Common myeloid progenitor, CD34-positive (primary cell): ENCODE results near the gene VTI1B.

Experiments
- CTCF ChIA-PET: fragments of 350-600 bp; sonication (Branson Sonifier 250); formaldehyde crosslinking; loops from one replicate; lab custom pipeline; 2021; ENCODE audit warnings: antibody characterized with exemption; lab: Charles Lee
- POLR2A ChIA-PET: fragments of 350-600 bp; sonication (Branson Sonifier 250); formaldehyde crosslinking; loops from one replicate; lab custom pipeline; 2021; ENCODE audit warnings: antibody characterized with exemption; lab: Charles Lee
- DNase-seq, 3 donors: peaks; one replicate each; pipeline versions ENCODE4 v3.0.0 to v3.0.0-alpha.2; 2013
- H3K27ac ChIP-seq, 2 experiments: 1 replicate in 1 of 2; 2 replicates in 1 of 2; pipeline ENCODE4 v1.7.0; 2013; ENCODE audit warnings: inconsistent platforms in 2 of 2, low read length in 2 of 2, mild to moderate bottlenecking in 2 of 2, low read depth in 1 of 2, moderate library complexity in 1 of 2; ENCODE audit not compliant: severe bottlenecking in 2 of 2, insufficient read depth in 1 of 2, poor library complexity in 1 of 2
- H3K27me3 ChIP-seq, 5 experiments: replicated peaks in 2 of 5; 1 replicate in 3 of 5; 2 replicates in 2 of 5; pipeline versions ENCODE4 v1.6.1 to v1.7.0; 2013; ENCODE audit warnings: low read length in 4 of 5, mild to moderate bottlenecking in 2 of 5, moderate library complexity in 2 of 5, inconsistent platforms in 1 of 5; ENCODE audit not compliant: insufficient read depth in 5 of 5, control insufficient read depth in 4 of 5
- H3K36me3 ChIP-seq, 4 experiments: 1 replicate in 2 of 4; 2 replicates in 2 of 4; pipeline versions ENCODE4 v1.6.1 to v1.7.0; 2013; ENCODE audit warnings: low read length in 3 of 4, control low read depth in 1 of 4, mild to moderate bottlenecking in 1 of 4; ENCODE audit not compliant: control insufficient read depth in 4 of 4, insufficient read depth in 4 of 4
- H3K4me1 ChIP-seq, 4 experiments: 1 replicate in 3 of 4; 2 replicates in 1 of 4; pipeline versions ENCODE4 v1.6.1 to v1.7.1; 2013; ENCODE audit warnings: low read length in 3 of 4, mild to moderate bottlenecking in 3 of 4, control low read depth in 1 of 4, inconsistent platforms in 1 of 4, moderate library complexity in 1 of 4; ENCODE audit not compliant: control insufficient read depth in 4 of 4, insufficient read depth in 4 of 4; ENCODE audit errors: control extremely low read depth in 1 of 4
- H3K4me3 ChIP-seq, 7 experiments: 1 replicate in 4 of 7; 2 replicates in 3 of 7; pipeline versions ENCODE4 v1.5.1 to v1.7.0; 2013; ENCODE audit warnings: mild to moderate bottlenecking in 7 of 7, low read length in 6 of 7, moderate library complexity in 6 of 7, inconsistent platforms in 2 of 7, low read depth in 2 of 7, control low read depth in 1 of 7; ENCODE audit not compliant: insufficient read depth in 4 of 7, control insufficient read depth in 1 of 7; ENCODE audit errors: extremely low read depth in 1 of 7
- H3K9me3 ChIP-seq, 5 experiments: 1 replicate in 4 of 5; 2 replicates in 1 of 5; pipeline versions ENCODE4 v1.6.1 to v1.7.1; 2013; ENCODE audit warnings: low read length in 4 of 5, mild to moderate bottlenecking in 2 of 5, inconsistent platforms in 1 of 5, low read depth in 1 of 5, moderate library complexity in 1 of 5; ENCODE audit not compliant: control insufficient read depth in 4 of 5, insufficient read depth in 2 of 5; ENCODE audit errors: control extremely low read depth in 1 of 5
- WGBS: methylation state at CpG from one replicate; pipeline ENCODE4 v1.1.5; 2013; ENCODE audit not compliant: insufficient coverage; 5-methylcytosine and 5-hydroxymethylcytosine counted together

Gene VTI1B

GRCh38 chr14:67650694-67651093 is 23.7 kb downstream of the VTI1B start:
- H3K27ac ChIP-seq, result no peak overlapping the region
- H3K36me3 ChIP-seq, result peaks cover 37 to 91% (median 67%) of the 10 kb centered on the region in 4 experiments
- H3K4me3 ChIP-seq, result no peak overlapping the region
- no peak for DNase-seq
- ChIA-PET CTCF (interaction anchor here (1.5 to 1.7 kb wide), 2 partner anchors 11 to 16 kb away, joined by 4 to 5 read pairs; no protein-coding TSS in a partner anchor), POLR2A (interaction anchor here (0.6 kb wide), 1 partner anchor 1195 kb away, joined by 3 read pairs; no protein-coding TSS in a partner anchor)
- H3K27me3 ChIP-seq, result no peaks in the 10 kb centered on the region
- WGBS, result no CpG with 5 or more reads among the region's 2 CpGs
- H3K4me1 ChIP-seq, result no peaks in the 10 kb centered on the region
- no peaks in the 10 kb centered on the region for H3K9me3 ChIP-seq

GRCh38 chr14:67650151-67650550 is 24.3 kb downstream of the VTI1B start:
- Histone ChIP-seq H3K27ac (no peak overlapping the region), H3K9me3 (no peaks in the 10 kb centered on the region), H3K27me3 (no peaks in the 10 kb centered on the region), H3K4me1 (no peaks in the 10 kb centered on the region), H3K4me3 (no peak overlapping the region), H3K36me3 (peaks cover 36 to 92% (median 71%) of the 10 kb centered on the region in 4 experiments)
- ChIA-PET CTCF (no interaction called here), POLR2A (interaction anchor here (0.6 kb wide), 1 partner anchor 1196 kb away, joined by 3 read pairs; no protein-coding TSS in a partner anchor)
- no peak for DNase-seq
- no CpG with 5 or more reads among the region's 1 CpG for WGBS

- Histone ChIP-seq H3K36me3 (peaks cover 19 to 55% (median 44%) of the 10 kb centered on the region in 4 experiments), H3K27me3 (no peaks in the 10 kb centered on the region), H3K27ac (no peak overlapping the region), H3K4me3 (no peak overlapping the region), H3K9me3 (no peaks in the 10 kb centered on the region), H3K4me1 (no peaks in the 10 kb centered on the region)
- no peak for DNase-seq
- ChIA-PET CTCF (no interaction called here), POLR2A (no interaction called here)
- 100% methylated on average over 3 of the region's 3 CpGs for WGBS
Measured at GRCh38 chr14:67646131-67646530, 28.3 kb downstream of the VTI1B start.

GRCh38 chr14:67645414-67645813 is 29.0 kb downstream of the VTI1B start:
- Histone ChIP-seq H3K4me1 (no peaks in the 10 kb centered on the region), H3K27ac (no peak overlapping the region), H3K27me3 (no peaks in the 10 kb centered on the region), H3K36me3 (peaks cover 14 to 48% (median 37%) of the 10 kb centered on the region in 4 experiments), H3K4me3 (no peak overlapping the region), H3K9me3 (no peaks in the 10 kb centered on the region)
- 100% methylated on average over 2 of the region's 5 CpGs for WGBS
- ChIA-PET CTCF (interaction anchor here (0.9 to 1.0 kb wide), 2 partner anchors 9 to 25 kb away, joined by 3 read pairs; no protein-coding TSS in a partner anchor), POLR2A (no interaction called here)
- no peak for DNase-seq

- POLR2A ChIA-PET, result interaction anchor here (0.6 kb wide), 1 partner anchor 26 kb away, joined by 3 read pairs; no protein-coding TSS in a partner anchor
- Histone ChIP-seq H3K9me3 (no peaks in the 10 kb centered on the region), H3K4me1 (no peaks in the 10 kb centered on the region), H3K4me3 (no peak overlapping the region), H3K27me3 (no peaks in the 10 kb centered on the region), H3K27ac (no peak overlapping the region), H3K36me3 (peaks cover 6 to 38% (median 28%) of the 10 kb centered on the region in 4 experiments)
- no peak for DNase-seq
- CTCF ChIA-PET, result interaction anchor here (0.9 to 1.3 kb wide), 7 partner anchors 8 to 216 kb away, joined by 3 to 4 read pairs (median 3); no protein-coding TSS in a partner anchor
- 90% methylated on average over 1 of the region's 2 CpGs for WGBS
Measured at GRCh38 chr14:67644428-67644827, 30.0 kb downstream of the VTI1B start.

GRCh38 chr14:67643713-67644112 is 30.7 kb downstream of the VTI1B start:
- POLR2A ChIA-PET, result interaction anchor here (0.5 kb wide), 1 partner anchor 26 kb away, joined by 5 read pairs; no protein-coding TSS in a partner anchor
- no peaks in the 10 kb centered on the region for H3K4me1 ChIP-seq
- WGBS, result 100% methylated on average over 1 of the region's 1 CpG
- no peak for DNase-seq
- H3K27me3 ChIP-seq, result no peaks in the 10 kb centered on the region
- no peak overlapping the region for H3K4me3 ChIP-seq
- CTCF ChIA-PET, result interaction anchor here (0.9 to 1.5 kb wide), 6 partner anchors 8 to 216 kb away, joined by 3 to 5 read pairs (median 4); no protein-coding TSS in a partner anchor
- peaks cover 4 to 31% (median 21%) of the 10 kb centered on the region in 4 experiments for H3K36me3 ChIP-seq
- H3K27ac ChIP-seq, result no peak overlapping the region
- no peaks in the 10 kb centered on the region for H3K9me3 ChIP-seq
